ENCODE results near the gene PDZD4. TPM values are rescaled to one million over a fixed set of nuclear protein-coding genes. Genes with fewer than 3 reads are reported as not detected.

Gene PDZD4
- total RNA-seq, 1 experiment from 2014 or later, result 120 TPM

DNA sequence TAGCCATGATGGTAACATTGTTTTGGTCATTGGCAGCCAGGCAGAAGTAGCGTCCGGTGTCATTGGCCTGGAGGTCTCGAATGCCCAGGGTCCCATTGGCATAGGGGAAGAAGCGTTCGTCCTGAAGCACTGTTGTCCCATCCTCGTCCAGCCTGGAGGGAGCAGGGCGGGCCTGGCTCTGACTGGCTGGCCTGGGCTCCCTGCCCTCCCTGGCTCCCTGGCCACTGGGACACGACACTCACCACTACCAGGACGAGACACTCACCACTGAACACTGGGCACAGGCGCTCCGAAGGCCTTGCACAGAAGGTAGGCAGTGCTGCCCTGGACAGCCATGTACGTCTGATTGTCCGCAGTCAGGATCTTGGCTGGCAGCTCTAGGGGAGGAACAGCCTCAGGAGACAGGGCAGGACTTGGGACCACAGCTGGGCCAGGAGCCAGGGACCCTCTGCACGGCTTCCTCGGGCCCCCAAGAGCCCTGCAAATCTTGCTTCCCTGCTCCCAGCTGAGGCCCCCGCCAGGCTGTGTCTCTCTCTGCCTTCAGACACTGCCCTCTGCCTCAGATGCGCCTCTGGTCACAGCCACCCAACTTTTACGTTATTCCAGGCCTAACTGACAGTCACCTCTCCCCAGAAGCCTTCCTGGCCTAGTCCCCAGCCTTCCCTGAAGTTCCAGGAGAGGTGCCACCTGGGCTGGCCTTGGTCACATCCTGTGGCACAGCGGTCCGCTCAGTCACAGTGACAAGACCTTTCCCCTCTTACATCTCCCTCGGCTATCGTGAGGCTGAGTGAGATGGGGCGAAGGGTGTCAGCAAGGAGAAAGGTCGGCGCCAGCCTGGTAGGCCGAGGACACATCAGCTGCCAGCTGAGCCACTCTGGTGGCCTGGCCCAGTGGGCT lies 38.5 kb upstream of the PDZD4 start:
- no peak overlapping the region for H3K27ac Mint-ChIP-seq
- 0 out of 2 replicates have a peak, but pooled peaks cover under 1% of the 10 kb centered on the region for H3K4me1 Mint-ChIP-seq
- H3K36me3 Mint-ChIP-seq, result peaks cover 7% of the 10 kb centered on the region
- no peak for DNase-seq (ENCODE audit: low spot score)
- ChIA-PET CTCF (no interaction called here), POLR2A (no interaction called here)
- ATAC-seq, result no peak
- TF ChIP-seq MYBL2 (CRISPR knock-in tag; IDR thresholded peaks at IDR 0.05) (no peak), ATF1 (CRISPR knock-in tag; IDR thresholded peaks at IDR 0.05) (no peak)
- TF ChIP-seq, protein P1, sequence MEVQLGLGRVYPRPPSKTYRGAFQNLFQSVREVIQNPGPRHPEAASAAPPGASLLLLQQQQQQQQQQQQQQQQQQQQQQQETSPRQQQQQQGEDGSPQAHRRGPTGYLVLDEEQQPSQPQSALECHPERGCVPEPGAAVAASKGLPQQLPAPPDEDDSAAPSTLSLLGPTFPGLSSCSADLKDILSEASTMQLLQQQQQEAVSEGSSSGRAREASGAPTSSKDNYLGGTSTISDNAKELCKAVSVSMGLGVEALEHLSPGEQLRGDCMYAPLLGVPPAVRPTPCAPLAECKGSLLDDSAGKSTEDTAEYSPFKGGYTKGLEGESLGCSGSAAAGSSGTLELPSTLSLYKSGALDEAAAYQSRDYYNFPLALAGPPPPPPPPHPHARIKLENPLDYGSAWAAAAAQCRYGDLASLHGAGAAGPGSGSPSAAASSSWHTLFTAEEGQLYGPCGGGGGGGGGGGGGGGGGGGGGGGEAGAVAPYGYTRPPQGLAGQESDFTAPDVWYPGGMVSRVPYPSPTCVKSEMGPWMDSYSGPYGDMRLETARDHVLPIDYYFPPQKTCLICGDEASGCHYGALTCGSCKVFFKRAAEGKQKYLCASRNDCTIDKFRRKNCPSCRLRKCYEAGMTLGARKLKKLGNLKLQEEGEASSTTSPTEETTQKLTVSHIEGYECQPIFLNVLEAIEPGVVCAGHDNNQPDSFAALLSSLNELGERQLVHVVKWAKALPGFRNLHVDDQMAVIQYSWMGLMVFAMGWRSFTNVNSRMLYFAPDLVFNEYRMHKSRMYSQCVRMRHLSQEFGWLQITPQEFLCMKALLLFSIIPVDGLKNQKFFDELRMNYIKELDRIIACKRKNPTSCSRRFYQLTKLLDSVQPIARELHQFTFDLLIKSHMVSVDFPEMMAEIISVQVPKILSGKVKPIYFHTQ (CRISPR knock-in tag; IDR thresholded peaks at IDR 0.05), result no peak
- no peaks in the 10 kb centered on the region for H3K9me3 Mint-ChIP-seq
- no peaks in the 10 kb centered on the region for H3K27me3 Mint-ChIP-seq (ENCODE audit: low read depth)
- H3K4me3 Mint-ChIP-seq, result no peak overlapping the region

DNA sequence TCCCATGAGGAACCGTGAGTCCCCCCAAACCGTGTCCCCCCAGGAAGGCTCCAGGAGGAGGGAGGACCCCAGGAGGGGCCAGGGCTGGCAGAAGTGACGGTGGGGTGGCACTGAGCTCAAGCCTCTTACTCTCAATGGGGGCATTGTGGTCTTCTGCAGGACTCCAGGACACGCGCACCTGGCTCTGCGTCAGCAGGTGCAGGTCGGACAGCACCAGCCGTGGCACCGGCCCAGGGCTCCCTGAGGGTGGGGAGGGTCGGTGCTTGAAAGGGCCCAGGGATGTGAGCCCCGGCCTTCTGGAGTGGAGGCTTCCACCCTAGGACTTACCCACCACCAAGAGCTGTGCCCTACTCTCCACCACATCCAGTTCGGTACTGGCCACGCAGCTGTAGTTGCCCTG lies 37.3 kb upstream of the PDZD4 start:
- ChIA-PET POLR2A (no interaction called here), CTCF (no interaction called here)
- Mint-ChIP-seq H3K36me3 (peaks cover 7% of the 10 kb centered on the region), H3K27me3 (ENCODE audit: low read depth) (no peaks in the 10 kb centered on the region), H3K27ac (no peak overlapping the region), H3K4me3 (no peak overlapping the region), H3K9me3 (no peaks in the 10 kb centered on the region), H3K4me1 (peaks cover 8% of the 10 kb centered on the region; the same call in 1 of the 2 replicates)
- no peak for ATAC-seq
- no peak for DNase-seq (ENCODE audit: low spot score)
- TF ChIP-seq ZNF671 (CRISPR knock-in tag; IDR thresholded peaks at IDR 0.05), result no peak
- TF ChIP-seq, protein P2, sequence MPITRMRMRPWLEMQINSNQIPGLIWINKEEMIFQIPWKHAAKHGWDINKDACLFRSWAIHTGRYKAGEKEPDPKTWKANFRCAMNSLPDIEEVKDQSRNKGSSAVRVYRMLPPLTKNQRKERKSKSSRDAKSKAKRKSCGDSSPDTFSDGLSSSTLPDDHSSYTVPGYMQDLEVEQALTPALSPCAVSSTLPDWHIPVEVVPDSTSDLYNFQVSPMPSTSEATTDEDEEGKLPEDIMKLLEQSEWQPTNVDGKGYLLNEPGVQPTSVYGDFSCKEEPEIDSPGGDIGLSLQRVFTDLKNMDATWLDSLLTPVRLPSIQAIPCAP (CRISPR knock-in tag; IDR thresholded peaks at IDR 0.05), result no peak
- TF ChIP-seq ZNF219 (CRISPR knock-in tag; IDR thresholded peaks at IDR 0.05; ENCODE audit: borderline replicate concordance), result no peak
- no peak for TF ChIP-seq ZNF396 (CRISPR knock-in tag; IDR thresholded peaks at IDR 0.05; ENCODE audit: borderline replicate concordance)
- TF ChIP-seq JAZF1 (CRISPR knock-in tag; IDR thresholded peaks at IDR 0.05), result no peak
- no peak for TF ChIP-seq SMAD4 (CRISPR knock-in tag; IDR thresholded peaks at IDR 0.05)
- TF ChIP-seq TEAD4 (CRISPR knock-in tag; IDR thresholded peaks at IDR 0.05), result no peak
- no peak for TF ChIP-seq GABPB1 (CRISPR knock-in tag; IDR thresholded peaks at IDR 0.05)
- TF ChIP-seq ZNF121 (CRISPR knock-in tag; IDR thresholded peaks at IDR 0.05), result no peak
- TF ChIP-seq IRF2 (CRISPR knock-in tag; IDR thresholded peaks at IDR 0.05; ENCODE audit: borderline replicate concordance, low read depth), result no peak
- TF ChIP-seq PRRX2 (CRISPR knock-in tag; IDR thresholded peaks at IDR 0.05), result no peak
- TF ChIP-seq, protein P3, sequence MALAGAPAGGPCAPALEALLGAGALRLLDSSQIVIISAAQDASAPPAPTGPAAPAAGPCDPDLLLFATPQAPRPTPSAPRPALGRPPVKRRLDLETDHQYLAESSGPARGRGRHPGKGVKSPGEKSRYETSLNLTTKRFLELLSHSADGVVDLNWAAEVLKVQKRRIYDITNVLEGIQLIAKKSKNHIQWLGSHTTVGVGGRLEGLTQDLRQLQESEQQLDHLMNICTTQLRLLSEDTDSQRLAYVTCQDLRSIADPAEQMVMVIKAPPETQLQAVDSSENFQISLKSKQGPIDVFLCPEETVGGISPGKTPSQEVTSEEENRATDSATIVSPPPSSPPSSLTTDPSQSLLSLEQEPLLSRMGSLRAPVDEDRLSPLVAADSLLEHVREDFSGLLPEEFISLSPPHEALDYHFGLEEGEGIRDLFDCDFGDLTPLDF (CRISPR knock-in tag; IDR thresholded peaks at IDR 0.05), result no peak
- TF ChIP-seq CREM (CRISPR knock-in tag; IDR thresholded peaks at IDR 0.05), result no peak
- TF ChIP-seq CBFB (CRISPR knock-in tag; IDR thresholded peaks at IDR 0.05; ENCODE audit: low read depth), result no peak
- TF ChIP-seq HMGA2 (CRISPR knock-in tag; IDR thresholded peaks at IDR 0.05), result no peak

DNA sequence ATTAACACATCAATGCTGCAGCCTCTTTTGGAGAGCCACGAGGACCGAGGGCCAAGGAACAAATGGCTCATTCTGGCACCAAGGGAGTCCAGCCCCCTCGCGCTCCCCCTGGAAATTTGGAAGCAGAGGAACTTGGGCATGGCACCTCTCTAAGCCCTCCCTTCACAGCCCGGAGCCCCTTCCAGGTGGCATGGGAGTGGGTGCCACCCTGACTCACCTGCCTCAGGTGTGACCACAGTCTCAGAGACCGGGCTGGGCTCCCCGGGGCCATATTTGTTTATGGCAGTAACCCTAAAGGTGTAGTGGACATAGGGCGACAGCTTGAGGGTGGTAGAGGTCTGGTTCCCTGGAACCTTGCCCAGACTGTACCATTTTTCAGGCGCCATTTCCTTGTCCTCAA lies 36.8 kb upstream of the PDZD4 start:
- no peaks in the 10 kb centered on the region for H3K9me3 Mint-ChIP-seq
- H3K36me3 Mint-ChIP-seq, result peaks cover 7% of the 10 kb centered on the region
- H3K27me3 Mint-ChIP-seq (ENCODE audit: low read depth), result no peaks in the 10 kb centered on the region
- no peak overlapping the region for H3K4me3 Mint-ChIP-seq
- no peak overlapping the region for H3K27ac Mint-ChIP-seq
- POLR2A ChIA-PET, result no interaction called here
- CTCF ChIA-PET, result no interaction called here
- peaks cover 9% of the 10 kb centered on the region; the same call in 1 of the 2 replicates for H3K4me1 Mint-ChIP-seq
- no peak for ATAC-seq
- DNase-seq (ENCODE audit: low spot score), result no peak
- TF ChIP-seq, protein P4, sequence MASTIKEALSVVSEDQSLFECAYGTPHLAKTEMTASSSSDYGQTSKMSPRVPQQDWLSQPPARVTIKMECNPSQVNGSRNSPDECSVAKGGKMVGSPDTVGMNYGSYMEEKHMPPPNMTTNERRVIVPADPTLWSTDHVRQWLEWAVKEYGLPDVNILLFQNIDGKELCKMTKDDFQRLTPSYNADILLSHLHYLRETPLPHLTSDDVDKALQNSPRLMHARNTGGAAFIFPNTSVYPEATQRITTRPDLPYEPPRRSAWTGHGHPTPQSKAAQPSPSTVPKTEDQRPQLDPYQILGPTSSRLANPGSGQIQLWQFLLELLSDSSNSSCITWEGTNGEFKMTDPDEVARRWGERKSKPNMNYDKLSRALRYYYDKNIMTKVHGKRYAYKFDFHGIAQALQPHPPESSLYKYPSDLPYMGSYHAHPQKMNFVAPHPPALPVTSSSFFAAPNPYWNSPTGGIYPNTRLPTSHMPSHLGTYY (CRISPR knock-in tag; IDR thresholded peaks at IDR 0.05), result no peak
- TF ChIP-seq ELF4 (CRISPR knock-in tag; IDR thresholded peaks at IDR 0.05; ENCODE audit: low read depth) (no peak), FOXJ3 (CRISPR knock-in tag; IDR thresholded peaks at IDR 0.05; ENCODE audit: borderline replicate concordance) (no peak), ZNF219 (CRISPR knock-in tag; IDR thresholded peaks at IDR 0.05; ENCODE audit: borderline replicate concordance) (no peak), OVOL2 (CRISPR knock-in tag; IDR thresholded peaks at IDR 0.05; ENCODE audit: borderline replicate concordance) (no peak), NR3C1 (CRISPR knock-in tag; conservative IDR thresholded peaks at IDR 0.05; ENCODE audit: low read depth) (no peak)
- TF ChIP-seq, protein P5, sequence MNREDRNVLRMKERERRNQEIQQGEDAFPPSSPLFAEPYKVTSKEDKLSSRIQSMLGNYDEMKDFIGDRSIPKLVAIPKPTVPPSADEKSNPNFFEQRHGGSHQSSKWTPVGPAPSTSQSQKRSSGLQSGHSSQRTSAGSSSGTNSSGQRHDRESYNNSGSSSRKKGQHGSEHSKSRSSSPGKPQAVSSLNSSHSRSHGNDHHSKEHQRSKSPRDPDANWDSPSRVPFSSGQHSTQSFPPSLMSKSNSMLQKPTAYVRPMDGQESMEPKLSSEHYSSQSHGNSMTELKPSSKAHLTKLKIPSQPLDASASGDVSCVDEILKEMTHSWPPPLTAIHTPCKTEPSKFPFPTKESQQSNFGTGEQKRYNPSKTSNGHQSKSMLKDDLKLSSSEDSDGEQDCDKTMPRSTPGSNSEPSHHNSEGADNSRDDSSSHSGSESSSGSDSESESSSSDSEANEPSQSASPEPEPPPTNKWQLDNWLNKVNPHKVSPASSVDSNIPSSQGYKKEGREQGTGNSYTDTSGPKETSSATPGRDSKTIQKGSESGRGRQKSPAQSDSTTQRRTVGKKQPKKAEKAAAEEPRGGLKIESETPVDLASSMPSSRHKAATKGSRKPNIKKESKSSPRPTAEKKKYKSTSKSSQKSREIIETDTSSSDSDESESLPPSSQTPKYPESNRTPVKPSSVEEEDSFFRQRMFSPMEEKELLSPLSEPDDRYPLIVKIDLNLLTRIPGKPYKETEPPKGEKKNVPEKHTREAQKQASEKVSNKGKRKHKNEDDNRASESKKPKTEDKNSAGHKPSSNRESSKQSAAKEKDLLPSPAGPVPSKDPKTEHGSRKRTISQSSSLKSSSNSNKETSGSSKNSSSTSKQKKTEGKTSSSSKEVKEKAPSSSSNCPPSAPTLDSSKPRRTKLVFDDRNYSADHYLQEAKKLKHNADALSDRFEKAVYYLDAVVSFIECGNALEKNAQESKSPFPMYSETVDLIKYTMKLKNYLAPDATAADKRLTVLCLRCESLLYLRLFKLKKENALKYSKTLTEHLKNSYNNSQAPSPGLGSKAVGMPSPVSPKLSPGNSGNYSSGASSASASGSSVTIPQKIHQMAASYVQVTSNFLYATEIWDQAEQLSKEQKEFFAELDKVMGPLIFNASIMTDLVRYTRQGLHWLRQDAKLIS (CRISPR knock-in tag; IDR thresholded peaks at IDR 0.05; ENCODE audit: borderline replicate concordance), result no peak

Data from WTC11 (cell line).